Measurements from ENCODE around the gene MYLK4. TPM values are rescaled to one million over a fixed set of nuclear protein-coding genes. Genes with fewer than 3 reads are reported as not detected.

MYLK4 gene
- total RNA-seq, 2 donors from 2014 or later: 1.0 to 3.6 TPM

- H3K27me3 ChIP-seq: no peaks in the 10 kb centered on the region
- no peaks in the 10 kb centered on the region for H3K4me1 ChIP-seq
- H3K4me3 ChIP-seq: no peak overlapping the region
- no peak for TF ChIP-seq CTCF (IDR thresholded peaks at IDR 0.05)
- H3K27ac ChIP-seq: peak overlapping the region; percentile 54 to 72
- no peak for DNase-seq (ENCODE audit: low spot score)
- no peaks in the 10 kb centered on the region for H3K9me3 ChIP-seq
- H3K36me3 ChIP-seq: no peaks in the 10 kb centered on the region
These were observed 125.1 kb downstream of the MYLK4 start for GRCh38 chr6:2625581-2625980.

GRCh38 chr6:2624177-2624576, 126.5 kb downstream of the MYLK4 start:
- Histone ChIP-seq H3K36me3 (no peaks in the 10 kb centered on the region), H3K27me3 (no peaks in the 10 kb centered on the region), H3K4me3 (no peak overlapping the region), H3K27ac (peak overlapping the region; percentile 69 to 72), H3K4me1 (no peaks in the 10 kb centered on the region), H3K9me3 (no peaks in the 10 kb centered on the region)
- no peak for DNase-seq (ENCODE audit: low spot score)
- no peak for TF ChIP-seq CTCF (IDR thresholded peaks at IDR 0.05)

GRCh38 chr6:2623295-2623694, 127.4 kb downstream of the MYLK4 start:
- no peaks in the 10 kb centered on the region for H3K36me3 ChIP-seq
- DNase-seq (ENCODE audit: low spot score): no peak
- peak overlapping the region; percentile 69 to 72 for H3K27ac ChIP-seq
- no peaks in the 10 kb centered on the region for H3K27me3 ChIP-seq
- TF ChIP-seq CTCF (IDR thresholded peaks at IDR 0.05): no peak
- no peaks in the 10 kb centered on the region for H3K9me3 ChIP-seq
- H3K4me1 ChIP-seq: no peaks in the 10 kb centered on the region
- H3K4me3 ChIP-seq: no peak overlapping the region

- no peak overlapping the region for H3K4me3 ChIP-seq
- no peaks in the 10 kb centered on the region for H3K4me1 ChIP-seq
- H3K27ac ChIP-seq: peak overlapping the region; percentile 69 to 72
- H3K27me3 ChIP-seq: no peaks in the 10 kb centered on the region
- H3K9me3 ChIP-seq: no peaks in the 10 kb centered on the region
- DNase-seq (ENCODE audit: low spot score): no peak
- H3K36me3 ChIP-seq: no peaks in the 10 kb centered on the region
- TF ChIP-seq CTCF (IDR thresholded peaks at IDR 0.05): no peak
These were observed 128.1 kb downstream of the MYLK4 start for GRCh38 chr6:2622671-2623070.

GRCh38 chr6:2619651-2620050, 131.1 kb downstream of the MYLK4 start:
- TF ChIP-seq CTCF (IDR thresholded peaks at IDR 0.05): no peak
- no peaks in the 10 kb centered on the region for H3K4me1 ChIP-seq

GRCh38 chr6:2617729-2618128, 133.0 kb downstream of the MYLK4 start:
- Histone ChIP-seq H3K4me3 (no peak overlapping the region), H3K9me3 (no peaks in the 10 kb centered on the region), H3K4me1 (no peaks in the 10 kb centered on the region), H3K27me3 (no peaks in the 10 kb centered on the region), H3K27ac (no peak overlapping the region), H3K36me3 (no peaks in the 10 kb centered on the region)
- TF ChIP-seq CTCF (IDR thresholded peaks at IDR 0.05): no peak
- DNase-seq (ENCODE audit: low spot score): no peak

More at GRCh38 chr6:2619651-2620050, 131.1 kb downstream of the MYLK4 start:
- no peaks in the 10 kb centered on the region for H3K9me3 ChIP-seq
- DNase-seq (ENCODE audit: low spot score): no peak
- H3K27ac ChIP-seq: no peak overlapping the region
- H3K36me3 ChIP-seq: no peaks in the 10 kb centered on the region
- no peaks in the 10 kb centered on the region for H3K27me3 ChIP-seq
- no peak overlapping the region for H3K4me3 ChIP-seq
